Neural progenitor cell (in vitro differentiated cells): ENCODE measurements around the gene CARMIL1.

Experiments used
- CTCF ChIP-seq: fragments of 200-600 bp; sonication (generic); IDR thresholded peaks from 2 replicates; pipeline ENCODE4 v1.5.1; 2017; ENCODE audit warnings: antibody characterized with exemption, mild to moderate bottlenecking
- EZH2 ChIP-seq: fragments of 200-600 bp; sonication (generic); IDR thresholded peaks from 2 replicates; pipeline ENCODE4 v1.6.1; 2017; ENCODE audit warnings: antibody characterized with exemption, mild to moderate bottlenecking, moderate library complexity

GRCh38 chr6:25596928-25597818 is 318.0 kb downstream of the CARMIL1 start:
- TF ChIP-seq CTCF (no peak), EZH2 (no peak)
